Measurements from ENCODE around the gene CDC37.

- TF ChIP-seq, protein P1, sequence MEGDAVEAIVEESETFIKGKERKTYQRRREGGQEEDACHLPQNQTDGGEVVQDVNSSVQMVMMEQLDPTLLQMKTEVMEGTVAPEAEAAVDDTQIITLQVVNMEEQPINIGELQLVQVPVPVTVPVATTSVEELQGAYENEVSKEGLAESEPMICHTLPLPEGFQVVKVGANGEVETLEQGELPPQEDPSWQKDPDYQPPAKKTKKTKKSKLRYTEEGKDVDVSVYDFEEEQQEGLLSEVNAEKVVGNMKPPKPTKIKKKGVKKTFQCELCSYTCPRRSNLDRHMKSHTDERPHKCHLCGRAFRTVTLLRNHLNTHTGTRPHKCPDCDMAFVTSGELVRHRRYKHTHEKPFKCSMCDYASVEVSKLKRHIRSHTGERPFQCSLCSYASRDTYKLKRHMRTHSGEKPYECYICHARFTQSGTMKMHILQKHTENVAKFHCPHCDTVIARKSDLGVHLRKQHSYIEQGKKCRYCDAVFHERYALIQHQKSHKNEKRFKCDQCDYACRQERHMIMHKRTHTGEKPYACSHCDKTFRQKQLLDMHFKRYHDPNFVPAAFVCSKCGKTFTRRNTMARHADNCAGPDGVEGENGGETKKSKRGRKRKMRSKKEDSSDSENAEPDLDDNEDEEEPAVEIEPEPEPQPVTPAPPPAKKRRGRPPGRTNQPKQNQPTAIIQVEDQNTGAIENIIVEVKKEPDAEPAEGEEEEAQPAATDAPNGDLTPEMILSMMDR (conservative IDR thresholded peaks at IDR 0.05; ENCODE audit: low read length) = peak; percentile 66
- no peak for TF ChIP-seq EZH2phosphoT487 (IDR thresholded peaks at IDR 0.05; ENCODE audit: borderline replicate concordance, low read depth, low read length)
These were observed 13.5 kb downstream of the CDC37 start for GRCh38 chr19:10389863-10390262.
